NK-92 (cell line): ENCODE data around the gene MAPK1.
"Not testable (repeated sequence)": the region's sequence is repeated elsewhere in the genome, so short reads cannot be mapped to it uniquely, and the experiment has no call there.

ENCODE experiments used
- DNase-seq: peaks from one replicate; lab custom pipeline; 2025; ENCODE audit not compliant: unreplicated experiment; lab: John Stamatoyannopoulos, UW

The MAPK1 gene

DNA sequence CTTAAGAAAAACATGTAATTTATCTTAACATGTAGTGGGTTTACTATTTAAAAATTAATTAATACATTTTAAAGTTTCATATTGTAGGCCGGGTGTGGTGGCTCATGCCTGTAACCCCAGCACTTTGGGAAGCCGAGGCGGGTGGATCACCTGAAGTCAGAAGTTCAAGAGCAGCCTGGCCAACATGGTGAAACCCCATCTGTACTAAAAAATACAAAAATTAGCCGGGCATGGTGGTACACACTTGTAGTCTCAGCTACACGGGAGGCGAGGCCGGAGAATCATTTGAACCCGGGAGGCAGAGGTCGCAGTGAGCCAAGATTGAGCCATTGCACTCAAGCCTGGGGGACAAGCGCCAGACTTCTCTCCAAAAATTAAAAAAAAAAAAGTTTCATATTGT is 73.7 kb downstream of the MAPK1 start:
- not testable (repeated sequence) for DNase-seq

DNA sequence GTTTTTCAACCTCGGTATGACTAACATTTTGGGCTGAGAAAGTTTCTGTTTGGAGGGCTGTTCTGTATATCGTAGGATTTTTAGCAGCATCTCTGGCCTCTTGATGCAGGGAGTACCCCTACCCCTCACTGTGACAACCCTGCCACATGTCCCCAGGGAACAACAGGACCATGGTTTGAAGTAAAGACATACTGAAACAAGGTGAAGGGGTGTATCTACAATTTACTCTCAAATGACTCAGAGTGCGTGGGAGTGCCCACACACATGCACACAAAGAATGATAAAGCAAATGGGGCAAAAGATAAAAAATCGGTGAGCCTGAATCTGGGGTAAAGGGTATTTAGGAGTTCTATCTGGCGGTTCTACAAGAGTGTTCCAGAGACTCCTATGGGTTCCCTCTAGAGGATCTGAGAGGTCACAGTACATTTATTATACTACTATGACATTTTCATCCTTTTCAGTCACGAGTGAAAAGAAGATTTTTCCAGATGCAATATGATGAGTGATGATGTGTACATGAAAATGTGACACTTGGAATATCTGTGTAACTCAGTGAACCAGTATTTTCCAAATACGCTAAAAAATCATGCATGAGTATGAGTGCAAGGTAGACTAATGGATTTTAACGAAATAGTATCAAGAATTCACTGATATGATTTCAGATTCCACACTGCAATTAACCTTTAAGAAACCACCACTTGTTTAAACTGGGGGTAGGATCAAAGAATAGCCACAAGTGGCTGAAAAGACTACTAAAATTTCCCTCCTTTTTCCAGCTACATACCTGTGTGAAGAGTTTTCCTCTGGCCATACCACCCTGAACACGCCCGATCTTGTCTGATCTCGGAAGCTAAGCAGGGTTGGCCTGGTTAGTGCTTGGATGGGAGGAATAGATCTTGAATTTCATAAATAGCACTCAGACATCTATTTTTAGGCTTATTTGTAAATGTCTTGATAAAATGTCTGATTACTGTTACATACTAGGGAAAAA is 75.5 kb downstream of the MAPK1 start:
- no peak for DNase-seq

DNA sequence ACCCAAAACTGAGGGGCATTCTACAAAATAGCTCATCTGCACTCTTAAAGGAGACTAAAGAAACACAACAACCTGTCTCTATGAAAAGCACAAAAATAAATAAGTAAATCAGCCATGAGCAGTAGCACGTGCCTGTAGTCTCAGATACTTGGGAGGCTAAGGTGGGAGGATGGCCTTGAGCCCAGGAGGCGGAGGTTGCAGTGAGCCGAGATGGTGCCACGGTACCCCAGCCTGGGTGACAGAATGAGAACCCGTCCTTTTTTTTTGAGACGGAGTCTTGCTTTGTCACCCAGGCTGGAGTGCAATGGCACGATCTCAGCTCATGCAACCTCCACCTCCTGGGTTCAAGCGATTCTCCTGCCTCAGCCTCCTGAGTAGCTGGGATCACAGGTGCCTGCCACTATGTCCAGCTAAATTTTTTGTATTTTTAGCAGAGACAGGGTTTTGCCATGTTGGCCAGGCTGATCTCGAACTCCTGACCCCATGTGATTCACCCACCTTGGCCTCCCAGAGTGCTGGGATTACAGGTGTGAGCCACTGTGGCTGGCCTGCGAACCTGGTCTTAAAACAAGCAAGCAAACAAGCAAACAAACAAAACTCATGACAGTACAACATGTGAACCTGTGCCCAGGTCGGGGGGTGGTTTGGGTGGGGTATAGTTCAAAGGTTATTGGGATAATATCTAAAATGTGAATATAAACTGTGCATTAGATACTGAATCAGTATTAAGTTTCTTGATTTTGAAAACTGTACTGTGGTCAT is 76.4 kb downstream of the MAPK1 start:
- DNase-seq, result not testable (repeated sequence)

DNA sequence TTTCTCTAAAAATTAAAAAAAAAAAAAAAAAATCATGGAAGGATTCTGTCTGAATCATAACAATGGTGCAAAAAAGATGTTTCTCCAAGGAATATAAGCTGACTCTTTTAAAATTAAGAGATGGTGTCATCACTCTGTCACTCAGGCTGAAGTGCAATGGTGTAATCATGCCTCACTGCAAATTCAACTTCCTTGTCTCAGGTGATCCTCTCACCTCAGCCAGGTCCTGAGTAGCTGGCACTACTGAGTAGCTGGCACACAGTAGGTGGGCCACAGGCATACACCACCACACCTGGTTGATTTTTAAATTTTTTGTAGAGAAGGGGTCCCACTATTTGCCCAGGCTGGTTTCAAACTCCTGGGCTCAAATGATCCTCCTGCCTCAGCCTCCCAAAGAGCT is 77.1 kb downstream of the MAPK1 start:
- no peak for DNase-seq

DNA sequence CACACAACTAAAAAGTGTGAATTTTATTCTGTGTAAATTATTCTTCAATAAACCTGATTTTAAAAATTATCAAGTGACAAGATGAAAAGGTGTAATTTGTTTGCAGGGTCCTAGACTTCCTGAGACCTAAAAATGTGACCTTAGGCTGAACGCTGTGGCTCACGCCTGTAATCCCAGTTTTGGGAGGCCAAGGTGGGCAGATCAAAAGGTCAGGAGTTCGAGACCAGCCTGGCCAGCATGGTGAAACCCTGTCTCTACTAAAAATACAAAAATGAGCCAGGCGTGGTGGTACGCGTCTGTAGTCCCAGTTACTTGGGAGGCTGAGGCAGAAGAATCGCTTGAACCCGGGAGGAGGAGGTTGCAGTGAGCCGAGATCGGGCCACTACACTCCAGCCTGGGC is 79.9 kb downstream of the MAPK1 start:
- not testable (repeated sequence) for DNase-seq

DNA sequence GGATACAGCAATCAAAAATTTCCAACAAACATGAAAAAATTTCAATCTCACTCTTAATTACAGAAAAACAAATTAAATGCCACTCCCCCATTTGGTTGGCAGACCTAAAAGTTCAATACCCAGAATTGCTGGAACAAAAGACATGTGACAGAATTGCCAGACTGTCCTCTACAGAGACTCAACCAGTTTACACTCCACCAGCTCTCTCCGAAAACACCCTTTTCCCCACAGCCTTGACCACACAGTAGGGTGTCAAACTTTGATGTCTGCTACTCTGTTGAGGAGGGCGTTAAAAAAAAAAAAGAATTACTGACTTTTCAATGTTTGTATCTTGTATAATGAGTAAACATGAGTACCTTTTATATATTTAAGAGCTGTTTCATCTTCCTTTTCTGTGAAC is 87.2 kb downstream of the MAPK1 start:
- no peak for DNase-seq

DNA sequence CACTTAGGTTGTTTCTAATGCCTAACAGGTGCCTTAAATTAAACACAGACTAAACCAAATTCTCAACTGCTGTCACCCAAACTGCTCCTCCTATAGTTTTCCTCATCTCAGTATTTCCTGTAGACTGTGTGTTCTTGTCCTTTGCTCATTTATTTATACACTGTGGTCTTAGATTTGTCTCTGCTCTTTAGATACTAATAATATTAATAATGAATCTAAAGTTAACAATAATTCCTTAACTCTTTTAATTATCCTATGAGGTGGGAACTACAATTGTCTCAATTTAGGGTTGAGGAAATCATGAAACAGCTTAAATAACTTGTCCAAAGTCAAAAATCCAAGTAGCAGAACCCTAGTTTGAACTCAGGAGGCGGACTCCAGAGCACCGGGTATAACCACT is 88.0 kb downstream of the MAPK1 start:
- DNase-seq, result no peak

DNA sequence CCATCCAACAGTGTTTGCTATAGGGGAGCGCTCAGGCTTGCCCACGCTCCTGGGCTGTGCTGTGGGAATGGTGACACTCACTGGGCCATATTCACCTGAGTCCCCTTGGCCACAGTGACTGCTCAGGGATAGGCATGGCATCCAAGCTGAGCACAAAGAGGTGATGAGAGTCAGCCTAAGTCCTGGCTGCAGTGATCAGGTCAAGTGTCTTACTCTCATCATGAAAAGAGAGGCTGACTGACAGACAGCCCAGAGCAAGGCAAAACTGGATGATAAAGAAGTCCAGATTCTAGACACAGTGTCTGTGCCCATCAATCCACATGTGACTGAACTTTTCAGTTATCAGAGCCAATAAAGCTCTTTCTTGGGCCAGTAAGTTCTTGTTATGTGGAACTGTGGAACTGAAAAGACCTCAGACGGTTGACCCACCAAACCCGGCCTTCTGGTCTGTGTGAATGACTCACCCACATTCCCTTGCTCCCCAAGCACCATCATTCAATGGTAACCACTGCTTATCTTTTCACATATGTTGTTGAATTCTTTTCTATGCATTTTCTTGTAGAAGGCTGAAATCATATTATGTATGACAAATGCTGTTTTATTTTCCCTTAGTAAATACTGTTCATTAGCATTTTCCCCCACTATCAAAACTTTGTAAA is 88.6 kb downstream of the MAPK1 start:
- no peak for DNase-seq

DNA sequence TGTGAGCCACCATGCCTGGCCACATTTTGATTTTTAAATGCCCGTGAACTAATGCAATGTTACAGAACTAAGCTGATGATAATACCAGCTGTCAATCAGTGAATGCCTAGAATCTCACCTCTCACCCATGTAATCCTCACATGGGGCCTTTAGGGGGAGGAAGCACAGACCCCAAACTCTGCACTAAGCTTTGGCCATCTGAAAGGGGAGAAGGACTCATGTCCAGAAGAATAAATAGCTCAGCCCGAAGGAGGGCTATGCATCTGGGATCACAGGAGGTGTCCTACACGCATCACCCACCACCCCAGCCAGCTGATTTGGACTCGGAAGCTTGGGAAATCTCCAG is 95.8 kb downstream of the MAPK1 start:
- DNase-seq, result no peak

DNA sequence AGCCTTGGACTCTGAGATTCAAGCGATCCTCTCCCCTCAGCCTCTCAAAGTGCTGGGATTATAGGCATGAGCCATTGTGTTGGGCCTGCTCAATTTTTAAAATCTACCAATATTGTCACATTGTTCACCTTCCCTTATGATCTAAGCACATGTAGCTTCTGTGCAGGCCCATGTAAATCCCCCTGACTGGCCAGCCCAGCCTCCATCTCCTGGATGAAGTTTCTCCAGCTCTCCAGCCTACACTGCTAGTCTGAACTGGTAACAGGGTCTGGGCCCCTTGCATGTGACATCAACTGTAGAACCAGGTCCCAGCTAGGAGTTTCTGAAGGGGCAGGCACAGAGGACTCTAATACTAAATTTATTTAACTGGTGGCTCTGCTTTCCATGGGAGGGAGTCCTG is 99.0 kb downstream of the MAPK1 start:
- DNase-seq, result no peak

DNA sequence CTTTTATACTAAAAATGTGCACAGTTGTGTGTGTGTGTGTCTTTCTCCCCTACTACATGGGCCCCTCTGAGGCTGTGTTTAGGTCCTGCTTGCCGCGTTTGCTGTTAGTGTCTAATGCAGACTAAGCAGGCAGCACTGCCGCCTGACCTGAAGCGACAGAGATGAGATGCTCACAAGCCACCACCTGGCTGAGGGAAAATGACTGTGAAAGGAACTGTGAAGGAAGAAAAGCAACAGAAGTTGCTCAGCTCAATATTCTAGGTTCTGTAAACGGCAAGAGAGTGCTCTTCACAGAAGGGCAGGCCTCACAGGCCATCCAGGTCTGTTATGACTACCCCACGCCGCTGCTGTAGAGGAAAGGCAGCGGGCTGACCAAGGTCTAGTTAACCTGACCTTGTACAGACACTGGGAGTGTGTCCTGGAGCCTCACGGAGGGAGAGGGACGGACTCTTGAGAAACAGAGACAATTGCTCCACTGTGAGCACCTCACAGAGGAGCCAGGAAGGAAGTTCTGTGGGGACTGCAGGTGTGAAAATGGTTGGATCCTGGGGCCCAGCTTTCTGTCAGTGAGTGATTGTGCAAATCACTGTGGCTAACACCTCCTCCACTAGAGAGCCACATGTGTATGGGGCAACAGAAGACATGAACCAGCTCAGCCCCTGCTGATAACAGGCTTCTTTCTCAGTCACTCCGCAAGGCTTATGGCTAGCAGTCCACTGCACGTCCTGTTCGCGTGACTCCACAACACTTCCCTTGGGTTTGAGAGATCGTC is 100.6 kb downstream of the MAPK1 start:
- peak; percentile 38 for DNase-seq

DNA sequence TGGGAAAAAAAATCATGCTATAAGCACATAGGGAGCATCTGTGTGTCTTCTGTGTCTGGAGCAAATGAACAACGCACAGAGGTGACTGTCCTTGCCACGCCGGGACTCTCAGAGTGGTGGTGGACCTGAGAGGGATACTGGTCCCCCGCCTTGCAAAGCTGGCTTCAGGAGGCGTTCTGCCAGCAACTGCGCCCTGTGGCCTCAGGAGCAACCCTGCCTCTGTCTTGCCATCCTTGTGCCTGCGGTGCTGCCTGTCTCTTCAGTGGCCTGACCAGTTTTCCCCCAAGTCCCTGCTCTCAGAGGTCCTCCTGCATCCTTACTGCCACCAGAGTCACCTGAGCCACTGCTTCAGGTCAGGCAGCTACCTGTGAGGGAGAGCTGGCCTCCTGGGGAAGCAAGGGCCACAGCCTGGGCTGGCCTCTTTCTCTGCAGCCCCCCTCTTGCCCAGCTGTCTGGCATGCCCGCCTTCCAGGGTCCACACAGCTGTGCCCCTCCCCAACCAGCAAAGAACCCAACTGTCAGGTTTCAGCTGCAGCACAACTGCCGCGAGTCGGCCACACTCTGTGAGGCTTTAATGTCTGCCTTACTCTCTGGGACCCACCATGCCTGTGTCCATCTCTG is 101.4 kb downstream of the MAPK1 start:
- no peak for DNase-seq

DNA sequence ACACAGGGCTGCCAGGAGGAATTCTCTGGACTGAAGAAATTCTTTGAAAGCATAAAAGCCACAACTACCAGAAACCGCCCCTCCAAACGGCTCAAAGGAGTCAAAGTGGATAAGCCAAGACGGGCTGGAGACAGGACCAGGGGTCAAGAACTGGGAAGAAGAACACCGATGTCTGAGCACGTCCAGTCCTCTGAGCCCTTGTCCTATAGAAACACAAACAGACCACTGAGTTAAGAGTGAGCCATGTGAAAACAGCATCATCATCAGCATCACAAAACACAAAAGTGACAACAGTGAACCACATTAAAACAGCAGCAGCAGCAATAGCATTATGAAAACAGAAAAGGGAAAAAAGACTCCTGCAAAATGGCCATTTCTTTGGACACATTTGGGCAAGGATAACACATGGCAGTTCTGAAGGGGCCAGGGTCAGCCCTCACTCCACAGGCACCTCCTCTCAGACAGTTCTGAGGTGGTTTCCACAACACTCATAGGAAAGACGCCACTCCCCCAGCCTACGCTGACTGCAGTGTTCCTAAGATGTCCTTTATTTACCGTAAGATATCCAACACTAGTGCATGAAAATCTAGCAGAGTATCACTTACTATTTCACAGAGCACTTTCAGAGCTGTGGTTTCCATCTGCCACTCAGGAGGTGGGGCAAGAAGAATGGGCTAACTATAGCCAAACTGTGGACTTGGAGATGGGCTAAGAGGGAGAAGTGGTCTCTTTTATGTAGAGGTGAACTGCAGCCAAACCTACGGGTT is 103.2 kb downstream of the MAPK1 start:
- no peak for DNase-seq

DNA sequence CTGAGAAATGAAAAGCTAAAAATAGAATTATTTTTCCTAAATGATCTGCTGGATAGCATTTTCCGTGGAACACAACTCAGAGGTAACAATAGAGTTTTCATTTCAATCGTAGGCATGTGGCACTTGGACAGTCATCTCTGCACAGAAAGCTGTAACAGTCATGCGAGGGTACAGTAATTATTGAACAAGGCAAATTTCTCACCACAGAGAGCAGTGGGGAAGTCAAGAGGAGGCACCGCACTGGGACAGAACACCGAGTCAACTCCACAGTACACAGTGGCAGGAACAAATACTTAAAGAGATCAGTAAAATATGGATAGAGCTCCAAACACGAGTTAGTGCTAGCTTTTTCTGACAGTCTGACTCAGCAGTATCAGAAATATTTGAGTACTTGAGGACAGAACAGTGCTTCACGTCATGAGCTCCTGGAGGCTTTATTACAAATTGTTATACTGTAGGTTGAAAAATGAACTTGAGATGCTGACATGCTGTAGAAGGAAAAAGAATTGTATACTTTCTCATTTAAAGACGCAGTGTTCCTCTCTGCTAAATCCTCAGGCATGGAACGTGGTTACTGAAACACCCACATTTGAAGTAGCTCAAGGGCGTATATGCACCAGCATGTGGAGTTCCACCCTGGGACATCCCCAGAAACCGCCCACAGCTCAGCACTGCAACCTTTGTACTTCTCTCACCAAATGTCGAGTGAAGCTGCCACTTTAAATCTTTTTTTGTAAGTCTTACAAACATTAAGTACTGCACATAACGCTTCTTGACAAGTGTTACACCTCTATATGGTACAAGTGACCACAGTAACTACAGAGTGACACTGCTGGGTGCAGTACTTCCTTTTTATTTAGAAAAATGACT is 104.5 kb downstream of the MAPK1 start:
- DNase-seq, result no peak

DNA sequence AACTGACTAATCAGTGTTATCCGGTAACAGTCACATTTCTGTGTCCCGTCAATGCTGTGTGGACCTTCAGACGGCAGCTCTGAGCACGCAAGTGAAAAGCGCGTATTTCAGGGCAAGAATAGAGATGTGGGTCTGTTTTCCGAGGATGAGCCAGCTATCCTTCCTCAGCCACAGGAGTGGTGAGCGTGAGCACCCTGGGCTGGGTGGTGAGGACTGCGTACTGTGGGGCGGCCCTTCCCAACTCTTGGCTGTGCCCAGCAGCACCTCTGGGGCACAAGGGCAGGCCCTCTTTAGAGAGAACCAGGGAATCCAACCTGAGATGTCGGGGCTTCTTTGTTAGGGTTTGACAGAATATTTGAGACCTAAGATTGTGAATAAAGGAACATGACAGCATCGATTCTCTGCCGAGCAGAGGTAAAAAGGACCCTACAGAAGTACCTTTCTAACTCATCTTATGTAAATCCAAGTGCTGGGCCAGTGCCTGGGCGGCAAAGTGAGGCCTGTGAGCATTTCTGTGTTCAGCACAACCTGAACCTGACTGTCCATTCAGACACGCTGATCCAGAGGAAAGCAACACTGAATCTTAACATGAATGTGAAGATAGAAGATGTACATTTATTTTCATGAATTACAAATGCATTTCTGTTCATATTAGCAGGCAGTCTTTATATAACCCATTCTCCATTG is 105.3 kb downstream of the MAPK1 start:
- no peak for DNase-seq

DNA sequence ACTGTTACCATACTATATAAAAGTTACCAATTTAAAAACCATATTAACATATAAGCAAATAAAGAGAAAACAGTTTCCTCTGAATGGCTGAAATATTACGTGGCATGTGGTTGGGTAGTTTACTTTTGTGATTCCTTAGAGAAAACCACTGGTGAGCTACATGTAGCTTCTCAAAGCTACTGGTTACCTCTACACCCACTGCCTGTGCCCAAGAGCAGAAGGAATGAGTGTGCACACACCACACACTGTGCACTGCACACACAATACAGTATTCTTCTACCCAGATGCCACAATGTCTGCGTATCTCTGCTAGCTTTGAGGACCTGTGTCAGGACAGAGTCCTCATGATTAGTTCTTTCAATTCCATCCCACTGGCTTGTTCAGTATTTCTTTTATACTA is 106.4 kb downstream of the MAPK1 start:
- DNase-seq, result no peak

DNA sequence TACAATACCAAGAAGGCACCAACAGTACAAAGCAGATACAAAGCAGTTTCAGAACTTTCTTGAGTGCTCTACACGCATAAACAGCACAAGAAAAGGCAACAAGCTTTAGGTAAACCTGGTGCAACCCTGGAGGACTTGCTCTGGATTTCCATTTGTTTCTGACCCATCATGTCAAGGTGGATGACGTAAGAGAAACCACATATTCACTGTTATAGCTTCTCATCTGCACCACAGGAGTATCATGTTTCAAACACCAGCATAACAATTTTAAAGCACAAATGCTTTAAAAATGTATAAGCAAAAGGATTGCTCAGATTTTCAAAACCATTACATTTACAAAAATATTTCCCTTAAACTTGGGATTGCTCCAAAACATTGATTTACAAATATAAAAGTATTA is 106.8 kb downstream of the MAPK1 start:
- DNase-seq, result no peak

DNA sequence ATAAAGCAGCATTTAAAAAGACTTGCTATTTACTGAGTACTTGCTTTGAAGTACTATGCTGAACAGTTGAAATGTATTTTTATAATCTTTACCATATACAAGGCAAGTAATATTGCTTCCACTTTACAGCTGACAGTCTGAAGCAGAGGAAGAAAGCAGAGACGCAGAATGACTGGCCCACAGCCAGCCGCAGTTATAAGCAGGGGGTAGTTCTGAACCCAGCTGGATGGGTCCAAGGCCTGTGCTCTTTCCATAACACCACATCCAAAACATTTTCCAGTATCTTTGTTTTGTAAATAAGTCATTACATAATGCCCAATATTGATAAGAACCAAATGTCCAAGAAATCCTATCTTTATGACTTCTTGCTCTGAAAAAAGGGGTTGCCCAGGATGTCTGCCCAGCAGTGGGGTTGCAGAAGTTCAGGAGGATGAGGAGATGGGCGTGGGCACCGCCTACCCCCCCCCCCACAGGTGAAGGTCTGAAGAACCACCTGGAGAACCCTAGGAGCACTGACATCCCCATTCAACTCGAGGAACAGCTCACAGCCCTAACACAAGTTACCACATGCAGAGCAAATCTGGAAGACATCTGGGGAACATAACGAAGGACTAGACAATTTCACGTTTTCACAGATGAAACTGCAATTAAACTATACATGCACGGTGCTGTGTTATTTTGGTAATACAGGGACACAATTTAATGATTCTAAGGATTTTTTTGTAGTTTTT is 107.6 kb downstream of the MAPK1 start:
- no peak for DNase-seq
